ENCODE data around the gene KIF26B.
"Not testable (repeated sequence)": the region's sequence is repeated elsewhere in the genome, so short reads cannot be mapped to it uniquely, and the experiment has no call there.

Gene KIF26B

DNA sequence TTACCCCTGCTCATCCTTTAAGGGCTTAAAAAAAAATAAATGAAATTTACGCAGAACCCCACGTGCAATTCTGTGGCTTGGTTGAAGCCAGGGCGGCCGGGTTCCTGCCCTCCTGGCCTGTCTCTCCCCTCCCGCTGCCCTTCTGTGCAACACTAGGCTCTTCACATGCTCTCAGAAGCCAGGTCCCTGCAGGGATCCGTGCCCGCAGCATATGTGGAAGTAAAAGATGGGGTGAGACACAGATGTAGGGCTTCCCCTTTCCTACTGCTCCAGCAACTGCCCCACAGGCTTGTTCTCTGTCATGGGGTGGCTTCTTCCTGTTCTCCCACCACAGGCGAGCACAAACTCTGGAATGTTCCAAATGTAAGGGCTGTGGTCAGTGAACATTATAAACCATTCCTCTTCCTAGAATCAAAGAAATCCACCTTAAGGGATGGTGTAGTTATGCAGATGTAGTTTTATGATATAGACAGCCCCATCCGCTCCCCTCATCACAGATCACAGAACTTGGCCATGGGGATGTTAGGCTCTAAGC is 535.4 kb downstream of the KIF26B start:
- no peak for DNase-seq

DNA sequence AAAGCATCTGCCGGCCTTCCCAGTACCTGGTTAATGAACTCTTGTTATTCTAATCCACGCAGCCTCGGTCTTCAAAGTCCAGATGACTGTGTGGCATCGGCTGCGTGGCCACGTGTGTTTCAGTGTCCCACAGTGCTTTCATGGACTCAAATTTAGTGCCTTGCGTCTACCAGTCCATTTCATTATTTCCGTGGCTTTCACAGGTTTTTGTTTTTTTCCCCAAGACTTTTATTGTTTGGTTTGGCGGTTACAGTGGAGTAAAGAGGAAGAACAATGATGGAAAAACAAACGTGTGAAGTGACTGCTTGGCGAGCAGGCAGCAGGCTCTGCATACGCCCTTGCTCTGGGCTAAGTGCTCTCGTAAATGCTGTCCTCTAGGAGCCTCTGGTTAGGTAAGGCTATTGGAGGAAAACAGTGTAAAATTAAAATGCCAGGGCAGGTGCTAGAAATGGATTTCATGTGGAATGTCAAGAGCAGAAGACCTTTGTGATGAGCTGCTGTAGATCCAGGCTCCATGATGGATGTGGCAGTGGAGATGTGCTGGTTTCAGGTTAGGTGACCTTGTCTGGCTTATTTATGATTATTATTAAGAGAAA is 536.3 kb downstream of the KIF26B start:
- DNase-seq, result no peak

DNA sequence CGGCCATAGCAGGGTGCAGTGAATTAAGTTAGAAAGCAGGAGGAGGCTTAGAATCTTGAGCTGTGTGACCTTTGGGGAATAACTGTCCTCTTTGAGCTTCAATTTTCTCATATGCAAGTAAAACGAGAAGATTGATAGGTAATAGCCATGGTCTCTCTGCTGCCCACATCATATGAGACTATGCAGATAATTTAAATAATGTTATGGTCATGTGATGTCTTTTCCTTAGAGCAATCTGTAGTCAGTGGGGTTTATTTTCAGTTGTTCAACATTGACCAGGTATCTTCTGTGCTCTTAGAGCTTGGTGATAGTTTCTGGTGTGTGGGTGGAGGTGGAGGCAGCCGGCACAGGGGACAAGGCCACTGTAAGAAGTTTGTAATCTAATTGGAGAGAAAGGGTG is 537.1 kb downstream of the KIF26B start:
- no peak for DNase-seq

DNA sequence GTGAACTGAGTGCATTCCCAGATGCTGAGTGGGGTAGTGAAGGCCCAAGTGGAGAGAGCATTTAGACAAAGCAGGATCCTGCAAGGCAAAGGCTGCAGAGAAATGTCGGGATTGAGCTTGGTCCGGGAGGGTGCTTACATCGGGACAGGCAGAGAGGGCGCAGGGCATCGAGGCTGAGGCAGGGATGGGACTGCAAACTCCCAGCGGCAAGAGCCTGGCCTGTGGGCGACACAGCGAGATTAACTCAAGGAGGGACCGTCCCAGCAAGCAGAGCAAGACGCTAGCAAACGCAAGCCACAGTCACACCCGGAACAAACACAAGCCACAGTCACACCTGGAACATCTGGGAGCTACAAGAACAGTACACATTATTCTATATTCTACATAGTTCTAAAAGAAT is 537.5 kb downstream of the KIF26B start:
- no peak for DNase-seq

DNA sequence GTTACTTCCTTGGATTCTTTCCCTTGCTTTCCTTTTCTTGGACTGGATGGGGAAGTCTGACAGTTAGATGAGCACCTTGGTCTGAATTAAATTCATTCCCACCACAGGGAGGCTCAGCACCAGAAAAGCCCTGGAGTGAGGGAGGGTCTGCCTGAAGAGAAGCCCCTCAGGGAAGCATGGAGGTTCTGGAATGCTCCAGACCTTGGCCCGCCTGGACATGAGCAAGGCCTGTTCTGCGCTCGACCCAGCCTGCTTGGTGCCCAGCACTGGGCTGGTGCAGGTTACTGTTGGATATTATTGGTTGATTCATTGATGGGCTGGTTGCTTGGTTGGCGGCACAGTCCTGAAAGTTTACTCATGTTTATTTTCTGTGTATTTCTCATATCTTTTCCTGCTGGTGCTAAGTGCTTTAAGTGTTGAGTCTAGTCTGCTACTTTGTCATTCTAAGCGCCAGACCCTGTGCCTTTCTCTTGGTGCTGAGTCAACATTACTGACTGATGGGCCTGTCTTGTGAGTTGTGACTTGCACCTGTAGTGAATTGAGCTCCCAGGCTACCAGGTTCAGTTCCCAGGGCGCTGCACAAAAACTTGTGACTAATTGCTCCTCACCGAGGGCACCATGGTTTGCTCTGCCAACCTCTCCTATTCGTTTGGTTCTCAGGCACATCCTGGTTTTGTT is 538.5 kb downstream of the KIF26B start:
- DNase-seq, result no peak

DNA sequence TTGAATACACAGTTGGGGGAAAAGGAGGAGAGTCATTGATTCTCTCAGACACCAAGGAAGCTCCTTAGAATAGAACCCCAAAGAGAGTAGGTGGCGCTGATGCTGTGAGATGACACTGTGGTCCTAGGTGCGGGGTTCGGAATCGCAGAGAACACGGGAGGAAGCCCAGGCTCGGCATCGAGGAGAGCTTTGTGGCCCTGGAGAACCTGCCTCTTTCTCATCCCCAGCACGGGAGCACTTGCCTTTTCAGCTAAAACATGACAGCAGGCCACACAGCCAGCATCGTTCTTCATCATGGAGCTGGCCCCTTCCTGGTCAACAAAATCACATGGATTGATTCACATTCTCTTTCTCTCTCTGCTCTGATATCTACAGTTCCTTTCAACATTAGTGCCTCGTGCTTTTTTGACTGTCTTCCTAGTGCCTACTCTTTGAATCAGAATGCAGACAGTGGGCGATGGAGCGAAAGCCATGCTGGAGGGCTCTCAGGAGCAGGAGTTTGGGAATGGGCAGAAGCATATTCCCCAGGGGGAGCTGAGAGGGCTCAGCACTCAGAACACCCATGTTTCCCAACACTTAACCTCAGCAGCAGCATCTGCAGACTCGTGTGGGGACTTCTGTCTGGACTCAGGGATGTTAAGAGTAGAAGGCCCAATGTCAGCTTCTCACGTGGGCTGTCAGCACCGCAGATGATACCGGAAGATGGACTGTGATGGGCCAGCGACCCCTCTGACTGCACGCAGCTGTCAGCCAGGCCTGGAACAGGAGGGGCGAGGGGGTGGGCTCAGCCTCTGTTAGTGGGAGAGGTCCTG is 539.4 kb downstream of the KIF26B start:
- no peak for DNase-seq

DNA sequence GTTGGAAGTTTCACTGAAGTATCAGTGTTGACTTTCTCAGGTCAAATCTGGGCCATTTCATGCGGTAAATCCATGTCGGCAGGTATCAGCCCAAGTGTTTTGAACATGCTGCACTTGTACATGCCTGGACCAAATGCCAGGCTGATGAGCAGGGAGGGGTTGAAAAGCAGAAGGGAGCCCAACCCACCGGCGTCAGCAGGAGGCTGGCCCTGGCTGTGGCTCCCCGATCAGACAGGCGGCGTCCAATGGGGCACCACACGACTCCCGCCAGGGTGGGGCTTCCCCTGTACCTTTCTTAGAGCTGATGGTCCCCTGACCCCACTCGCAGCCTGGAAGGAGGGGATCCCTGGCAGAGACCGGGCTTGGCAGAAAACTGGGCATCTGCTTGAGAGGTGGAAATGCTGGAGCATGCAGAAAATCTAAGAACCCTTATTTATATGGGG is 540.0 kb downstream of the KIF26B start:
- DNase-seq, result no peak

DNA sequence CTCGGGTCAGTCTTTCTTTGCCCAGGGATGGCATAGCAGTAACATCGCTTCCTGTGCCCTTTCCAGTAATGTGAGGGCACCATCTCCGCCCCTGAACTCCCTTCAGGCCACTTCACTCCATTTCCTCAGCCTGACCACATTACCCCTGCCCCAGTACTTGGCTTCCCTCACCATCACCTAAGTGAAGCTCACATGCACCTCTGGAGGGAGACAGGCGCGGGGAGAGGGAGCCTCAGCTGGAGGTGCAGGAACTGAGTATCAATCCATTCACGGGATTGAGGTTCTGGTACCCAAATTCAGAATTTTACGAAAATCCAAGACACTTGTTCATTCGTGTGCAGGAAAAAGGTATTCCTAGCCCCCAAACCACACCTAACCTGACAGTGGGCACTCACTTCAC is 540.4 kb downstream of the KIF26B start:
- DNase-seq, result no peak

DNA sequence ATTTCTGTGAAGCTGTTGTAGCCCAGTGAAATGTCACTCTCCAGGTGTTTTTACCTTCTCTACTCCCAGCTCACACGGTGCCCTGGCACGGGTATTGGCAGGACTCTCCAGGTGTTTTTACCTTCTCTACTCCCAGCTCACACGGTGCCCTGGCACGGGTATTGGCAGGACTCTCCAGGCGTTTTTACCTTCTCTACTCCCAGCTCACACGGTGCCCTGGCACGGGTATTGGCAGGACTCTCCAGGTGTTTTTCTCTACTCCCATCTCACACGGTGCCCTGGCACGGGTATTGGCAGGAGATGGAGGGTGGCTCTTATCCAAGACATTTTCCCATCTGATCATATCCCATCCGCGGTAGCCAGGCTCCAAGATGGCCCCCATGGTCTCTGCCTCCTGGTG is 540.9 kb downstream of the KIF26B start:
- DNase-seq, result not testable (repeated sequence)

DNA sequence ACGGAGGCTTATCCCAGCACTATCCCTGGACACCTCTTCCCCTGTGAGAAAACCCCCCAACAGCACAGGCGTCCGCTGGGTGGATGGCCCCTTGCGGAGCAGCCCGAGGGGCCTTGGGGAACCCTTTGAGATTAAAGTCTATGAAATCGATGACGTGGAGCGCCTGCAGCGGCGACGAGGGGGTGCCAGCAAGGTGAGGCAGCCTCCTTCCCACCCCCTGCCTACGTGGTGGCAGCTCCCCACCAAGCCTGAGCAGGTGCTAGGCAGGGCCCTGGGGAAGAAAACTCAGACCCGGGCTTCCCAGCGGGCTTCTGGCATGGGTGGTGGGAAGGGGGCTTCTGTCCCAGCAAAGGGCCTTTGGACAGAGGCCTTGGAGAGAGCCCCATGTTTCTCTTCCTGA is 543.3 kb downstream of the KIF26B start:
- no peak for DNase-seq

DNA sequence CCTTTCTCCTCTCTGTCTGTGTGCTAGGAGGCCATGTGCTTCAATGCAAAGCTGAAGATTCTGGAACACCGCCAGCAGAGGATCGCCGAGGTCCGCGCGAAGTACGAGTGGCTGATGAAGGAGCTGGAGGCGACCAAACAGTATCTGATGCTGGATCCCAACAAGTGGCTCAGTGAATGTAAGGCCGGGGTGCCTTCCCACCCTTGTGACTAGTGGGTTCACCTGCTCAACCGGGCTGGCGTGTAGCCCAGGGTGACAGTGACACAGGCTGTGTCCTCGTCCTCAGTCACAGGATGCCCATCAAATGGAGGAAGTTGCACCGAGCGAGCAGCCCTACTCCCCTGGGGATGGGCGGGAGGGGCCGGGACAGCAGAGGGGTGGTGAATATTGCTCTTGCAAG is 544.1 kb downstream of the KIF26B start:
- no peak for DNase-seq

DNA sequence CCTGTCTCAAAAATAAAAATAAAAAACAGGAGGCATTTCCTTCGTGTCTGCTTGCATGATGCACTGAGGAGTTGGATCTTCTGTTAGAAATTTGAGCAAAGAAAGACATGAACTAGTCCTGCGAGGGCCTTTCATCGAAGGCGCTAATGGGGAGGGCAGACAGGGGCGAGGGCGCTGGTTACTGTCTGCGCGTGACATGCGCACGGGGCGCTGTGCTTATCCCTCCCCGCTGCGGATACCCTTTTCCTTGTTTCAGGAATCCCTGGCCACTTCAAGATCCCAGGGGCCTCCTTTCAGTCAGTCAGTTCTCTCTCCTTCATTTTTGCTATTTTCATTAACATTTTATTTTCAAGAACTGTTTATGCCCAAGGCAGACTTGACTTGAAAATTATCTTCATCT is 545.8 kb downstream of the KIF26B start:
- DNase-seq, result no peak

DNA sequence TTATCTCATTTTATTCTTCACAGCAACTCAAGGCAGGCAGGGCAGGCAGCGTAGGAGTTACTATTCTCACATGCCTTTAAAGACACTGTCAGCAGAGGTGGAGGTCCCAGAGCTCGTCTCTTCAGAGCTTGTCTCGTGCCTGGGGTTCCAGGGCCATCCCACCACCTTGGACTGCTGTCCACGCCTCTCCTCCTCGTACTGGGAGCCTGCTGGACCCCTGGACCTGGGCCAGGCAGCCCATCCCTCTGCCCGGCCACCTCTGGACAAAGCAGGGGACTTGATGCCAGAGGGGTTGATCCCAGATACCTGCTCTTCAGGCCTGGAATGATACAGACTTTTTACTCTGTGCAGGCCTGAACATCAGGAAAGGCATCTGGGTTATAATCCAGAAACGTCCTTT is 546.8 kb downstream of the KIF26B start:
- no peak for DNase-seq

DNA sequence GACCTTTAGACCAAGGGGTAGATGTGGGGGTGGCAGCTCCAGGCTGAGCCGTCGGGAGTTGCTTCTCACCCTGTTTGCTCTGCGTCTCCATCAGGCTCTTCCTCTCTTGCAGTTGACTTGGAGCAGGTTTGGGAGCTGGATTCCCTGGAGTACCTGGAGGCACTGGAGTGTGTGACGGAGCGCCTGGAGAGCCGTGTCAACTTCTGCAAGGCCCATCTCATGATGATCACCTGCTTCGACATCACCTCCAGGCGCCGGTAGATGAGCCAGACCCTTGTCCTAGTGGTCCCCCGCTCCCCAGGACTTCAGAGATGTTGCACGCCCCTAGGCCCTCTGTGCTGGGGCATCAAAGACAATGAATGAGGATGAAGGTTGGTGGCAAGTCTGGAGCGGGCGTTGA is 547.6 kb downstream of the KIF26B start:
- no peak for DNase-seq

DNA sequence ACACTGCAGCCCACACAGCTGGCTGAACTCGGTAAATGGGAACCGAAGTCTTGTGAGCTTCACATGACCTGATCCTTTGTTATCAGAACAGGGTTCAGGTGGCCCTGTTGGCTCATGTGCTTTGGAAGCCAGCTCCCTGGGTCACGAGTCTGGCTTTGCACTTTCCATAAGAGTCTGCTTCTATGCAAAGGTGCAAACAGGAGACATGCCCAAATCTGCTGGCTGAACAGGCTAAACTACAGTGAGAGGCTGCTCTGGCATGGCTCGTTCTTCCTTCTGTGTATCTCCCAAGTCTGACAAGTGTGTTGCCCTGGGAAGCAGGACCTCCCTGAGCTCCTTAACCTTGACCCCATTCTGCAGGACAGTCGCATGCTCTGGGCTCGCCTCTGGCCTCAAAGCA is 549.6 kb downstream of the KIF26B start:
- no peak for DNase-seq

DNA sequence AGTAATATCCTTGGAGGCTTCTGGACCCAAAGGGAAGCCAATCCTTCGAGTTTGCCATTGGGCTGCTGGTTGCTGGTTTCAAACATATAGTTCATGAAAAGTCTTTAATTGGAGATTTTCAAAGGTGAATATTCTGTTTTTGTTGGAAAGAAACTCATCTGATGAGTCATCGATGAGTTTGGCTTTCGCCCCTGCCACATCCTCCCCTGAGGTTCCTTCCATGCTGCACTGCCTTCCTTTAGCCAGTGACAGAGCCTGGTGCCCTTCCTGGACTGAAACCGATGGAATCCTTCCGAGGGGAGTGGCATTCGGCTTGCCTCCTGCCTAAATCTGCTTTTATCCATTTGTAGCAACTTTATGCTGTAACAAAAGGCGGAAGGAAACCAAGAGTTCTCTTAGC is 550.0 kb downstream of the KIF26B start:
- DNase-seq, result no peak

DNA sequence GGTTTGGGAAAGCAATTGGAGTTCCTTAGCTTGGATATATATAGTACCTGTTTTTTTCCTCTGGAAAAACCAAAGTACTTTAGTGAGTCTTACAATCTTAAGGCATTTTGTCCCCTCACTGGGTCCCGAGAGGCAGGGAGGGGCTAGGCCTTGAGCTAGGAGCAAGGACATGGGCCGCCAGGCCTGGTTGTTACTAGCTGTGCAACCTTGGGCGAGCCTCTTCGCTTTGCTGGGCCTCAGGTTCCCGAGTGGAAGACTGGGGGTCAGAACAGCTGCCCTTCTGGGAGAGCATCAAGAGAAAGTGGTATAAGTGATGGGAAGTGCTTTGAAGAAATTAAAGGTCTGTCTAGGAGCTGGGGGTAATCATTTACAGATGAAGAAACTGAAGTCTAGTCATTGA is 553.2 kb downstream of the KIF26B start:
- DNase-seq, result no peak

DNA sequence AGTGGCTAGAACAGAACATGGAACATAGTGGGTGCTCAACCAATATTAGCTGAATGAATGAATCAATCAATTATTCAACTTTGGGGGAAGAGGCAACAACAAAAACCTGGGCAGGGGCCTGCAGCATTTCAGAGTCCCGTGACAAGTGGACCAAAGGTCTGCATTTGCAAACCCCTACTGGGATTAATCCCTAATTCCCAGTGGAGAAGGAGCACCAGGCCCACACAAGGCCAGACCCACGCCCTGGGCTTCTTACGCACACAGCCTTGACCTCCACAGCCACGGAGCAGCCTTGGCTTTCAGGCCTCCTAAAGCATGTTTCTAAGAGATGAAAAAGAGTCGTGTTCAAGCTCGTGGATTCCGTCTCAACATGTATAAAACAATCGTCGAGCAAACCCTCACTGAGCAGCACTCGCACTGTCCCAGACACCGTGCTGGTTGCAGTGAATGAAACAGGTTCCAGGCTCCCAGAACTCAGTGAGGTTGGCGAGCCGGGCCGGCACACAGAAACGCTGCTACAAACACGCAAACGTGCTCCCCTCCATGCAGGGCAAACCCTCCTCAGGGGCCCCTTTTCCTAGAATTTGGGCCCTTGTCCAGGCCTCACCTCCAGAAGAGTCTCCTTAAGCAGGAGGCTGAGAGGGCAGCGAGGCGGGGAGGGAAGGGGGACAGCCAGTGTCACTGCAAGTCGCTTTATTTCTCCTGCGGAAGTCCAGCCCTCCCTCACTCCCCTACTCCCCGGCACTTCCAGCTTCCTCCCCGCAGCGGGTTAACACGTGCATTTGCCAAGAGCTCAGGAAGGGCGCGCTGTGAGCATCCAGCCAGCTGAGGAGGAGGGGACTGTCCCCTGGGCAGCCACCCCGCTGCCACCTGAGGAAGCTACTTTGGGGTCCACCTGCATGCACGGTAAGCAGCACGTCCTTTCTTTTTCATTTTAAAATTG is 556.4 kb downstream of the KIF26B start:
- DNase-seq, result no peak

DNA sequence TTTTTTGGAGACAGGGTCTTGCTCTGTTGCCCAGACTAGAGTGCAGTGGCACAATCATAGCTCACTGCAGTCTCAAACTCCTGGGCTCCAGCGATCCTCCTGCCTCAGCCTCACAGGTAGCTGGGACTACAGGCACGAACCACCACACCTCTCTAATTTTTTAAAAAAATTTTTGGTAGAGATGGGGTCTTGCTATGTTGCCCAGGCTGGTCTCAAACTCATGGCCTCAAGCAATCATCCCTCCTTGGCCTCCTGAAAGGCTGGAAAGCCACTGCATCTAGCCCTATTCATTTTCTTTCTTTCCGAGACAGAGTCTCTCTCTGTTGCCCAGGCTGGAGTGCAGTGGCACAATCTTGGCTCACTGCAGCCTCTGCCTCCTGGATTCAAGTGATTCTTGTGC is 559.2 kb downstream of the KIF26B start:
- not testable (repeated sequence) for DNase-seq

DNA sequence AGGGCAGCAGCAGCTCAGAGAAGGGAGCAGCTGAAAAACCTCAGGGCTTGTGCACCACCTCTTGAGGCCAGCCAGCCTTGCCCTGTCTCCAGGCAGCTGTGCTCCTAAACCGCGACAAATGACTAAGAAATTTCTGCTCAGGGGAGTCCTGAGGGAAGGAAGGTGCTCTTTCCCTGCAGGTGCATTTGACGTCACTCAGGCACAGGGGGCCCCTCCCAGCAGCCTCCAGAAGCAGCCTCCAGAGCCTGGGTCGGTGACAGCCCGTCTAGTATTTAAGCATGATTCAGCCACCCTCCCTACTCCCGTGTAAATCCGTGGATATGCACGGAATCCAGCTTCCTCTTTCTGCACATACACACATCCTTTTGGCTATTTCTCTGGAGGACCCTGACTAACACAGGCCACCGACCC is 560.5 kb downstream of the KIF26B start:
- DNase-seq, result no peak

DNA sequence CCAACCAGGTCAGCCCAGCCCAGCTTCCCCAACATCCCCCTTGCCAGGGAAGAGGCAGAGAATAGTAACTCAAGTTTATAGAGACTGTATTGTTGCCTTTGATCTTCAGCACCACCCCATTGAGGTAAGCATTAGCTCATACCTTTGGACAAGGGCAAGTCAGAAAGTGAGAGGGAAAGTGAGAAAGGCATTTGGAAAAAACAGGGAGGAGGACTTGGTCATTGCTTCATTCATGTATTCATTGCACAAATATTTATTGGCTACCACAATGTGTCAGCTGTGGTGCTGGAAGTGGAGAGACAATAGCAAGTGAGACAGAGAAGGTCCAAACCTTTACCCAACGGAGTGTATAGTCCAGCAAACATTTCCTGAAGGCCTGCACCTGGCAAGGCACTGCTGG is 561.2 kb downstream of the KIF26B start:
- DNase-seq, result no peak

DNA sequence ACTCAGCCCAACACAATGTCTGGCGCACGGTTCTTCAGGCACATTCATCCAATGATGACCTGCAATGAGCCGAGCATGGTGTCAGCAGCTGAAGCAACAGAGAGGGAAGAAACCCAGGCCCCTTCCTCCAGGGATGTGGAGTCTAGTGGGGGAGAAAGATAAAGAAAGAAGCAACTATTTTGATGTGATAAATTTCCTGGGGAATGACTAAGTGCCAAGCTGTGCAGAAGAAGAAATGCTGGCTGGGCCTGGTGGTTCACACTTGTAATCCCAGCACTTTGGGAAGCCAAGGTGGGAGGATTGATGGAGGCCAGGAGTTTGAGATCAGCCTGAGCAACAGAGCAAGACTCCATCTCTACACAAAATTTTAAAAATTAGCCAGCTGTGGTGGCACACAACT is 561.8 kb downstream of the KIF26B start:
- no peak for DNase-seq

DNA sequence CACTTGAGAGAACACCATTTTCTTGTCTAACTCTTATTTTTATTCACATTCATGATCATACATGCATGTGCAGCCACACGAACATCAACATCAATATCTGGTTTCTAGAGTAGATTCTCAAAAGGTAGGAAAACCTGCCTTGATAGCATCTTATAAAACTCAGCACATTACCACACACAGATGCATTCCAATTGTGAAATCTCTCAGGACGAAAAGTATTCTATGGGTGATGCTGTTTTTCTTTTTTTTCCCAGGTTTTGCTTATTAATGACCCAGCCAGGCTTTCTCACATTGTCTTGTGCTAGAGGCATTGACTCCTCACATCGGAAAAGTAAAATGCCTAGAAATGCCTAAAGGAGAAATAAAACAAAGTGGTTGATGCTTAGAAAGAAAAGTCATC is 562.8 kb downstream of the KIF26B start:
- DNase-seq, result no peak

Data from T-helper 2 cell (primary cell).